SK-N-DZ (cell line): Measurements from ENCODE around the gene FZD7. TPM values are rescaled to one million over a fixed set of nuclear protein-coding genes. Genes with fewer than 3 reads are reported as not detected.

Experiments
- DNase-seq: peaks from one replicate; pipeline ENCODE4 v3.0.0-alpha.2; 2015; ENCODE audit warnings: low spot score
- polyA plus RNA-seq, 2 experiments: library from polyadenylated mRNA; depleted of rRNA; stranded (reverse); fragments of >200 nt; gene quantifications; 2 replicates each; pipeline ENCODE4 v1.2.3, GENCODE V29; 2014

Gene FZD7
- polyA plus RNA-seq (2014; cell fraction: cytosol; rRNA removed) = 0.12 TPM in 1 of 2 replicates, not detected in the other
- 0.16 and 0.24 TPM in 2 replicates for polyA plus RNA-seq (2014; cell fraction: nucleus; rRNA removed)

GRCh38 chr2:202033317-202034248 lies at the start of gene FZD7:
Gene FZD7 (plus strand): TSS chr2:202033855. CDS start chr2:202034648, 793 bp downstream.
- DNase-seq = peak; percentile 62

- no peak for DNase-seq
These were observed 49.3 kb upstream of the FZD7 start for GRCh38 chr2:201984333-201984732.

GRCh38 chr2:201984800-201985525 lies 48.7 kb upstream of the FZD7 start:
- DNase-seq = no peak

- DNase-seq = no peak
These were observed 47.8 kb upstream of the FZD7 start for GRCh38 chr2:201985728-201986462.

- DNase-seq = no peak
These were observed 47.3 kb upstream of the FZD7 start for GRCh38 chr2:201986463-201986735.

- no peak for DNase-seq
These were observed 46.2 kb upstream of the FZD7 start for GRCh38 chr2:201987426-201987825.

GRCh38 chr2:201990069-201990468 lies 43.6 kb upstream of the FZD7 start:
- no peak for DNase-seq

- no peak for DNase-seq
These were observed 40.7 kb upstream of the FZD7 start for GRCh38 chr2:201992960-201993359.

- DNase-seq = no peak
These were observed 38.5 kb upstream of the FZD7 start for GRCh38 chr2:201994973-201995638.

GRCh38 chr2:201996006-201996405 lies 37.6 kb upstream of the FZD7 start:
- no peak for DNase-seq

GRCh38 chr2:201996679-201997314 lies 36.9 kb upstream of the FZD7 start:
- DNase-seq = peak; percentile 52

GRCh38 chr2:201999279-201999678 lies 34.4 kb upstream of the FZD7 start:
- no peak for DNase-seq

GRCh38 chr2:202001826-202002225 lies 31.8 kb upstream of the FZD7 start:
- no peak for DNase-seq

GRCh38 chr2:202002381-202002780 lies 31.3 kb upstream of the FZD7 start:
- DNase-seq = no peak

GRCh38 chr2:202005272-202005887 lies 28.3 kb upstream of the FZD7 start:
- no peak for DNase-seq

- no peak for DNase-seq
These were observed 27.4 kb upstream of the FZD7 start for GRCh38 chr2:202006301-202006700.

- DNase-seq = no peak
These were observed 26.4 kb upstream of the FZD7 start for GRCh38 chr2:202007015-202007982.

GRCh38 chr2:202007983-202008354 lies 25.7 kb upstream of the FZD7 start:
- DNase-seq = no peak

- no peak for DNase-seq
These were observed 24.6 kb upstream of the FZD7 start for GRCh38 chr2:202009019-202009481.
